GM19395 (cell line): ENCODE data around the gene STBD1.
"Not testable (repeated sequence)": the region's sequence is repeated elsewhere in the genome, so short reads cannot be mapped to it uniquely, and the experiment has no call there.

Experiments used
- ATAC-seq: cut with Tn5 transposase; IDR thresholded peaks from one replicate; pipeline ENCODE4 v1.9.1; 2021; ENCODE audit warnings: mild to moderate bottlenecking, moderate library complexity; ENCODE audit not compliant: unreplicated experiment

STBD1 gene

DNA sequence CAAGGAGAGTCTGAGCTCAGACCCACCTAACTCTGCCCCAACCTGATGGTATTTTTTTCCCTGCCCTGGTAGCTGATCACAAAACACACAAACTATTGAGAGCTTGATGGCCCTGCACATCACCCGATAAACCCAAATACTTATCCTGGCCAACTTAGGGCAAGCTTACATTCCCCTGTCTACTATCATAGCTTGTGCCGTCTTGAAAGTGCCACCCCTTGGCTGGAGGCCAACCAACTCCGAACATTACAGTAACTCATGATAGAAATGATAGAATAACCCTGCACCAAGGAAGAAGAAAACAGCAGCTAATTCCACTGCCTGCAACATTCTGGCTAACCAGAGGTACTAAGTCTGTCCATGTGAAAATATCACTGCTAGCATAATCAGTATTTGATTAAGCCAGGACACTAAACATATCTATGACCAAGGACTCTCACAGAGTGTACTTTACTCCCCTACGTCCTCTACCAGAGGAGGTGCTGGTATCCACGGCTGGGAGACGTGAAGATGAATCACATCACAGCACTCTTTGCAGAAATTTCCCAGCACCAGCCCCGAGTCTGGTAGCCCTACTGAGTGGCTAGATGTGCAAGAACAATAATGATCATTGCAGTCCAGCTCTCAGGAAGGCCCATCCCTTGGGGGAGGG lies 8.9 kb downstream of the STBD1 start:
- ATAC-seq: no peak

DNA sequence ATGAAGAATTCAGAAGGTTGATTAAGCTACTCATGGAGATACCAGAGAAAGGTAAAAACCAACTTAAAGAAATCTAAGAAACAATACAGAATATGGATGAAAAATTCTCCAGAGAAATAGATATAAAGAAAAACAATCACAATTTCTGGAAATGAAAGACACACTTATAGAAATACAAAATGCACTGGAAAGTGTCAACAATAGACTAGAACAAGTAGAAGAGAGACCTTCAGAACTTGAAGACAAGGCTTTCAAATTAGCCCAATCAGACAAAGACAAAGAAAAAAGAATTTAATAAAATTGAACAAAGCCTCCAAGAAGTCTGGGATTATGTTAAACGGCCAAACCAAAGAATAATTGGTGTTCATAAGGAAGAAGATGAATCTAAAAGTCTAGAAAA lies 9.6 kb downstream of the STBD1 start:
- ATAC-seq: no peak

DNA sequence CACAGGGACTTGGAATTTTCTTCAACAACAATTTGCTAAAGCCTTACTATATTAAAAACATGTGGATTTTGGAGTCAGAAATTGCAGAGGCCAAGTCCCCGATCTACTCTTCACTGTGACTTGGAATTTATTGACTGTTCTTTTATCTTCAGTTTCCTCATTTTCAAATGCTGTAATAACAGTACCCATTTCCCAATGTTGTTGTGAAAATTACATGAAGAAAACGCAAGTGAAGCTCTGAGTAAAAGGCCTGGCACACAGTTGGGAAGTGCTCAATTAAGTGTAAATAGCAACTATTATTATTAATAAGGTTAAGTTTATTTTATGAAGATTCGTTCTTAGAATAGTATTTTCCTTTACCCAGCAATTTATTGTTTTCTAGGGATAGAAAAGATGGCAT lies 15.7 kb downstream of the STBD1 start:
- ATAC-seq: no peak

DNA sequence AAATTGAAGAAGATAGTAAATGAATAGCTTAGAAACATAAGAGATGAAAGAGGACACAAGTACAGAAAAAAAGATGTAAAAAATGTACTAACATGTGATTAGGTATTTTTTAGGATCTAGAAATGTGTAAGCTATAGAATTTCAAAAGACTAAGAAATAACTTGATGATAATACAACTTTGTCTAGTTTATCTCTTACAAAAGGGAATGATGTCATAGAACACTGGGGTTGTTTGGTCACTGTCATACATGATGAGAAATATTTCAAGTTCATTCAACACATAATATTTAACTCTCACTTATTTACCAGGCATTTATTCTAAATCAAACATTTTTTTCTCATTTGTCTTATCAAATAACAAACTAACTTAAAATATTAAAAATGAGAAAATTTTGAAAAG lies 18.5 kb downstream of the STBD1 start:
- no peak for ATAC-seq

DNA sequence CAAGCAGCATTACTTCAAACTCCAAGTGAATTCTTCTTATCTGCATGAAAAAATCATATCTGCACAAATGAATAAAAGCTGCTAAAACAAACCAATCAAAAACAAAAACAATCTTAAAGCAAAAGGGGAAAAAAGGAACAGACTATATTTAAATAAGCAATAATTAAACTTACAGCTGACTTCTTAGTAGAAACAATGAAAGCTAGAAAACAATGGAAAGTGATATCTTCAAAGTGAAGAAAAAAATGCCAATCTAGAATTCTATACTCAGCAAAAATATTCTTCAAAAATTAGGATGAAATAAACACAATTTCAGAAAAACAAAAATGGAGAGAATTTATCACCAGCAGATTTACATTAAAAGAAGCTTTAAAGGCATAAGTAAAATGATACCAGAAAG lies 20.0 kb downstream of the STBD1 start:
- no peak for ATAC-seq

DNA sequence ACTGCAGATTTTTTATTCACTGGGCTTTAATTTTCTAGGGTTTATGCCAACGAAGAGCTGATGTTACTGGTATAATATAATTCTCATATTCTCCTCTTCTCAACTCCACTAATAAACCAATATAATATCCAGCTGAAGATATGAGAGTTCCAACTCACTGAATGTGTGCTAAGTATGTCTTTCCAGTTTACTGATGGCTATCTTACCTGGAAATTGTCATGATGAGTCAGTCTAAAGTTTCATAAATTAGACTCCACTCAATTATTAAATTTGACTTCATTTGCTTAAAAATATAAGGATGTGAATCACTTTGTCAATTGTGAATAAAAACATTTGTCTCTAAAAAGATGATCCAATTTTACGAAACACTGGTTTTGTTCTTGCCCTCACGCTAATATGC lies 28.4 kb downstream of the STBD1 start:
- no peak for ATAC-seq

DNA sequence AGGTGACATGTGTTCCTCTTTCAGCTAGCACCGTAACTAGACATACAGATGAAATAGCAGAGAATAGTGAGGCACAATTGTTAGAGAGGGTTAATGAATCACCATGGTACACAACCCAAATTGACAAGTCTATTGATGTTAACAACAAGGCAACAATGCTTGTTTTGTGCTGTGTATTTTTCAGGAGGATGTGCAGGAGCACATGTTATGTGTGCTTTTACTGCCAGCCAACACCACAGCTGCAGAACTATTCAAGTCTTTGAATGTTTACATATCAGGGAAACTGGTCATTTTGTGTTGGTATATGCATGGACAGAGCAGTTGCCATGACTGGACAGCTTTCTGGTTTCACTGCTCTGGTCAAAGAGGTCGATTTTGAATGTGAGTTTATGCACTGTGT lies 32.8 kb downstream of the STBD1 start:
- ATAC-seq: no peak

DNA sequence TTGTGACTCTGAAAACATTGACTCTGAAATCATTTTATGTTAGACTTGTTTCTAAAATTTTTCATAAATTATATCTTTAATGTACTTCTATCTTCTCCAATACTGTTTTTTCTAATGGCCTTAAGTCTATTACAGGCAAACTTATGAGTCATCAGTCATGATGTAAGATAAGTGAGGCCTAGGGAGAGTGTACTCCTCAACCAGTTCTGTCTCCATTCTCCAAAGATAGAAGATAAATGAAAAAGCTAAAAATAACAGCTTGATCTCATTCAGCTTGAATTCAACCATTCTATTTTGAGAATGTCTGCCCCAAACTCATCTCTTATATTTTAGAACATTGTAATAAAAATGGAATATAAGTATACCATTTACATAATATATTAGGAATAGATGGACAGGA lies 34.5 kb downstream of the STBD1 start:
- ATAC-seq: no peak

DNA sequence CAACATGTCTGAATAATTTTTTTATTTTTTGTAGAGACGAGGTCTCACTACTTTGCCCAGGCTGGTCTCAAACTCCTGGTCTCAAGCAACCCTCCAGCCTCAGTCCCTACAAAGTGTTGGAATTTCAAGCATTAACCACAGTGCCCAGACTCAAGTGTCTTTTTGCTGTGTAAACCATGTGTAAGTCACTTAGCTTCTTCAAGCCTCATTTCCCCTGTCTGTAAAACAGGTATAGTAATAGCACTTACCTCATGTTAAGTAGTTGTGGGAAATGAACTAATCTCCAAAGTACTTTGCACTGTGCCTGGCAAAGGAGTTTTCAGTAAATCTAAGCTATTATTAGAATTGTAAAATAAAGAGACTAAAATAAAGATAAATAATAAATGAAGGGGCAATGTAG lies 35.7 kb downstream of the STBD1 start:
- ATAC-seq: no peak

DNA sequence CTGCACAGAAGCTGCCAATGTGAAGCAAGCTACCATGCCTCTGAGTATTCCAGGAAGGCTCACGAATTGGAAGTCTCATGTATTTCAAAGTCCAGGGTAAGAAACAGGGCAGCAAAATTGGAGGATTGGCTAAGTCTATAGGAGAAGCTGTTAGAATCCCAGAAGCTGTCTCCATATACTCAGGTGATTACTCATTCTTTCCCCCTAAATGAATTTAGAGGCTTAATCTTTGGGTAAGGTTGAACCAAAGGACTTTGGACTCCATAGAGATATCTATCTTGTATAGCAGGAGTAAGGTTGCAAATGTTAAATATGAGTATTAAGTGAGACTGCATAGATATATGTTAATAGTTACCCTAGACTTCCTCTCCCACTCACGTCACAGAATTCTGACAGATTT lies 36.3 kb downstream of the STBD1 start:
- no peak for ATAC-seq

DNA sequence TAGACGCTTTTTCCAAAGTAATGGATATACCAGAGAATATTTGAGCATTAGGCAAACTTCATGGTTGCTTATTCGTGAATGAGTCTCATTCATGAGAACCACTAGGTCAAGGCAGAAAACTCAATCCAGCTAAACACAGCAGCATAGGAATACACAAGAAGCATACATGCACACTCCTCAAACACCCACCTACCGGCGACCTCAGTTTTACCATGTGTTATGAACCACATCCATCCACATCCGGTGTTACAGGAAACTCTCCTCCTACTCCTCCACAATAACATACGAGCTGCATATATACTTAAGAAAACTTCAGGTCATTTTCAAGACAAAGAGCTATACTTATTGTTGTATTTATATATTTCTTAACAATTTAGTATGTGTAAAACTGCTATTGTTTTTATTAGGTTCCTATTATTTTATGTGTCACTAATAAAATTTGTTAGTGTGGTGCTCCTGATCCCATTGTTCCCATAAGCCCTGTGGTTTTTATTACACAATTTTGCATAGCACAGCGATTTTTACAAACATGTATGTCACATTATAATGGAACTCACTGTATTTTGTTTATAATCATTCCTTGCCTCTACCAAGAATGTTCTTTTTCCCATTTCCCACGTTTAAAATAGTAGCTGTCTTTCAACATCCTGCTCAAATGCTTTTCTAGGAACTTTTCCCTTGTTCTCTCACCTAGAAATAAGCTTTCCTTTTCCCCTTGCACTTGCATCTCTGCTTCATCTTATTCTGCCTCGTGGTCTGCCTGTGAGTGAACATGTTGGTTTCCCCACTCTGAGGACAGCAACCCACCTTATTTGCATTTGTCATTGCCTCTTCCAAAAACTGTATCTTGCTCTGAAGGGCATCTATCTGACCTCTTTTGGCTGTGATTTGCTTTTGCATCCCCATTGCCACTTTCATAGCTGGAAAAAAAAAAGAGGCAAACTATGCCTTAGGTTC lies 48.3 kb downstream of the STBD1 start:
- no peak for ATAC-seq

DNA sequence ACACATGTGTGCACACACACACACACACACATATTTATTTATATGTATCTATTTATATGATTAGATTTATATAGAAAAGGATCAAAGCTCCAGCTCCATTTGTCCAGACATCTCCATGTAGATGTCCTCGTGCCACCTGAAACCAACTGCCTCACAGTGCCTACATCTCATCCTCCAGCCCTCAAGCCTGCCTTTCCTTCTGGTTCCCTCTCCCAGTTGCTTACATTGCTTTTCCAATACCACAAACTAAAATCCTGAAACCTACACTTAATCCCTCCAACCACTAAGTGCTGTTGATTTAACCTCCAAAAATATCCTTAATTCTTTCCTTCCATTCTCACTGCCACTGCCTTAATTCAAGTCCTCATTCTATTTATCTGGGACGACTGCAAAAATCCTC lies 51.4 kb downstream of the STBD1 start:
- ATAC-seq: no peak

DNA sequence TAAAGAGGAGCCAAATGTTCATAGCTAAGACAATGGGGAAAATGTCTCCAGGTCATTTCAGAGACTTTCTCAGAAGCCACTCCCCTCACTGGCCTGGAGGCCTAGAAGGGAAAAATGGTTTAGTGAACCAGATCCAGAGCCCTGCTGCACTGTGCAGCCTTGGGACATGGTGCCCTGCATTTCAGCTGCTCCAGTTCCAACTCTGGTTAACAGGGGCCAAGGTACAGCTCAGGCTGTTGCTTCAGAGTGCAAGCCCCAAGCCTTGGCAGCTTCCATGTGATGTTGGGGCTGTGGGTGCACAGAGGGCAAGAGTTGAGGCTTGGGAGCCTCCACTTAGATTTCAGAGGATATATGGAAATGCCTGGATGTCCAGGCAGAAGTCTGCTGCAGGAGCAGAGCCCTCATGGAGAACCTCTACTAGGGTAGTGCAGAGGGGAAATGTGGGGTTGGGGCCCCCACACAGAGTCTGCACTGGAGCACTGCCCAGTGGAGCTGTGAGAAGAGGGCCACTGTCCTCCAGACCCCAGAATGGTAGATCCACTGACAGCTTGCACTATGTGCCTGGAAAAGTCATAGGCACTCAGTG lies 53.4 kb downstream of the STBD1 start:
- ATAC-seq: not testable (repeated sequence)
